Body of pancreas (tissue), 4 donors: ENCODE results near the gene NPTXR. TPM values are rescaled to one million over a fixed set of nuclear protein-coding genes. Genes with fewer than 3 reads are reported as not detected.
A peak's percentile ranks its signal among the peaks of the same experiment; 100 is the strongest.

Experiments used
- ATAC-seq: fragments of 150-250 bp; one replicate; pipeline ENCODE4 v1.9.1; 2016
- DNase-seq, 4 donors: peaks; one replicate each; pipeline ENCODE4 v3.0.0-alpha.2; 2019
- H3K27ac ChIP-seq, 4 donors: fragments of 200-600 bp; sonication (generic); 1 replicate in 3 of 4; 2 replicates in 1 of 4; pipeline versions ENCODE4 v1.5.1 to v1.6.1; 2016 to 2019; ENCODE audit warnings: mild to moderate bottlenecking in 1 of 4, mixed read lengths in 1 of 4, moderate library complexity in 1 of 4
- H3K27me3 ChIP-seq, 2 donors: fragments of 200-600 bp; sonication (generic); one replicate each; pipeline ENCODE4 v1.6.0; 2016; ENCODE audit warnings: mild to moderate bottlenecking in 1 of 2
- H3K36me3 ChIP-seq, 2 donors: fragments of 200-600 bp; sonication (generic); replicated peaks in 1 of 2; 2 replicates each; pipeline ENCODE4 v1.5.1; 2016; ENCODE audit warnings: low read depth in 2 of 2; ENCODE audit not compliant: insufficient read depth in 1 of 2
- H3K4me1 ChIP-seq: fragments of 200-600 bp; sonication (generic); one replicate; pipeline ENCODE4 v1.6.0; 2016
- H3K4me3 ChIP-seq, 2 donors: fragments of 200-600 bp; sonication (generic); 1 replicate in 1 of 2; 2 replicates in 1 of 2; pipeline ENCODE4 v1.5.1; 2016 to 2019
- H3K9me3 ChIP-seq, 3 donors: fragments of 200-600 bp; sonication (generic); 1 replicate in 2 of 3; 2 replicates in 1 of 3; pipeline ENCODE4 v1.5.1; 2016
- POLR2A ChIP-seq, 3 donors: fragments of 450-650 bp; IDR thresholded peaks; one replicate each; pipeline ENCODE4 v1.6.1; 2016; ENCODE audit warnings: antibody characterized with exemption in 3 of 3, mild to moderate bottlenecking in 2 of 3
- WGBS, 2 donors: methylation state at CpG; one replicate each; pipeline ENCODE4 v1.1.5; 2017; 5-methylcytosine and 5-hydroxymethylcytosine counted together
- intact Hi-C: fragments of 100-400 bp; cut with DNase I; formaldehyde crosslinking; loops from one replicate; pipeline ENCODE4 v1.15.1; 2023
- total RNA-seq, 2 donors: library from RNA; depleted of rRNA; stranded (reverse); fragments of >200 nt; gene quantifications; one replicate each; pipeline ENCODE4 v1.1.0, GENCODE V29; 2016
- TF ChIP-seq, protein P1 (sequence below), 7 experiments: fragments of 450-650 bp in 4 of 7; fragments of 200-600 bp in 3 of 7; sonication (generic) in 3 of 7; IDR thresholded peaks; one replicate each; pipeline ENCODE4 v1.5.1; 2016 to 2019; ENCODE audit warnings: antibody characterized with exemption in 7 of 7

NPTXR gene
- total RNA-seq, 2 donors from 2014 or later = 6.0 to 10.5 TPM

DNA sequence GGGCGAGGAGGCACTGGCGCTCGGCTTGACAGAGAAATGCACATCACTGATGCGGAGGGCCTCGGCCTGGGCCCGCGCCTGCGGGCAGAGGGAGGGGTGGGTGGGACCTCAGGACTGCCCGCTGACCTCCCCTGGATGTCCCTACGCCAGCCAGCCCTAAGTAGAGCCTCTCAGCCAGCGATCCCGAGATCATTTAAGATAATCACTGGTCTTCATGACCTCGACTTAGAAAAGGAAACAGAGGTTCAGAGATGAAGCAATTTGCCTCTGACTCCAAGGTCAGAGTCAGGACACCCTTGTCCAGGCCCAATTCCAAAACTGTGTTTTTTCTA, 23.3 kb upstream of the NPTXR start:
- no peak for TF ChIP-seq POLR2A (IDR thresholded peaks at IDR 0.05)
- TF ChIP-seq, protein P1, sequence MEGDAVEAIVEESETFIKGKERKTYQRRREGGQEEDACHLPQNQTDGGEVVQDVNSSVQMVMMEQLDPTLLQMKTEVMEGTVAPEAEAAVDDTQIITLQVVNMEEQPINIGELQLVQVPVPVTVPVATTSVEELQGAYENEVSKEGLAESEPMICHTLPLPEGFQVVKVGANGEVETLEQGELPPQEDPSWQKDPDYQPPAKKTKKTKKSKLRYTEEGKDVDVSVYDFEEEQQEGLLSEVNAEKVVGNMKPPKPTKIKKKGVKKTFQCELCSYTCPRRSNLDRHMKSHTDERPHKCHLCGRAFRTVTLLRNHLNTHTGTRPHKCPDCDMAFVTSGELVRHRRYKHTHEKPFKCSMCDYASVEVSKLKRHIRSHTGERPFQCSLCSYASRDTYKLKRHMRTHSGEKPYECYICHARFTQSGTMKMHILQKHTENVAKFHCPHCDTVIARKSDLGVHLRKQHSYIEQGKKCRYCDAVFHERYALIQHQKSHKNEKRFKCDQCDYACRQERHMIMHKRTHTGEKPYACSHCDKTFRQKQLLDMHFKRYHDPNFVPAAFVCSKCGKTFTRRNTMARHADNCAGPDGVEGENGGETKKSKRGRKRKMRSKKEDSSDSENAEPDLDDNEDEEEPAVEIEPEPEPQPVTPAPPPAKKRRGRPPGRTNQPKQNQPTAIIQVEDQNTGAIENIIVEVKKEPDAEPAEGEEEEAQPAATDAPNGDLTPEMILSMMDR (IDR thresholded peaks at IDR 0.05) = no peak
- Histone ChIP-seq H3K36me3 (peaks cover 0 to 2% of the 10 kb centered on the region in 2 donors), H3K27ac (no peak overlapping the region), H3K4me1 (peaks cover 50% of the 10 kb centered on the region), H3K4me3 (no peak overlapping the region), H3K27me3 (no peaks in the 10 kb centered on the region), H3K9me3 (no peaks in the 10 kb centered on the region)
- WGBS, 2 donors = 82 to 86% methylated on average over 4 to 13 of the region's 13 CpGs
- intact Hi-C loops = loop anchor here (5.0 kb wide), 1 partner anchor 255 kb away; no protein-coding TSS in a partner anchor
- DNase-seq (no peak), ATAC-seq (no peak)

DNA sequence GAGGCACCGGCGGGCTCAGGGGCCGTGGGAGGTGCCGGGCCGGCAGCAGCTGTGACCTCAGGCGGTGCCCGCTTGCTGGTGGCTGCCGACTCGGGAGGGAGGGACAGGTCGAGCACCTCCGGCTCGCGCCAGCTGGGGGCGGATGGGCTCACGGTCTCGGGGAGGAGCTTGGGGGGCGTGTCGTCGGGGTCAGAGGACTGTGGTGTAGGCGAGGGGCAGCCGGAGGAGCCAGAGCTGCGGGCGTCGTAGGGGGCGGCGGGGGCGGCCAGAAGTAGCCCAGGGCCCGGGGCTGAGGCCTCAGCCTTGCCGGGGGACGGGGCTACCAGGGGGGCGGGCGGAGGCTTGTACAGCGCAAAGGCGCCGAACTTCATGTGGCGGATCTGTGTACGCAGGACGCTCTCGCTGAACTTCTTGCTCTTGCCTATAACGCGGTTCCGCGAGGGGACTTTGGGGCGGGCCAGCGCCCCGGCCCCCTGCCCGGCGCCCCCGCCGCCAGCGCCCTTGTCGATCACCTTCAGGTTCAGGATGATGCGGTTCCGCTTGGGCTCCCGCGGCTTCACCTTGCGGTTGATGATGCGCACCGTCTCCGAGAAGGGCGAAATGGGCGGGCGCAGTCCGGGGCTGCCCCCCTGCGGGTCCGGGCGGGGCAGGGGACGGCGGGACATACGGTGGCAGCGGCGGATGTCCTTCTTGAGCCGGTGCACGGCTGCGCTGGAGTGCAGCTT, 22.7 kb upstream of the NPTXR start:
- no peaks in the 10 kb centered on the region for H3K9me3 ChIP-seq
- peaks cover 0 to 2% of the 10 kb centered on the region in 2 donors for H3K36me3 ChIP-seq
- no peak overlapping the region for H3K4me3 ChIP-seq
- DNase-seq = no peak
- intact Hi-C loops = loop anchor here (5.0 kb wide), 1 partner anchor 256 kb away; no protein-coding TSS in a partner anchor
- WGBS, 2 donors = 82 to 84% methylated on average over 34 to 43 of the region's 75 CpGs
- H3K27ac ChIP-seq = no peak overlapping the region
- peaks cover 50% of the 10 kb centered on the region for H3K4me1 ChIP-seq
- H3K27me3 ChIP-seq = no peaks in the 10 kb centered on the region
- ATAC-seq = no peak
- TF ChIP-seq, protein P1 (IDR thresholded peaks at IDR 0.05) = no peak
- TF ChIP-seq POLR2A (IDR thresholded peaks at IDR 0.05) = no peak

DNA sequence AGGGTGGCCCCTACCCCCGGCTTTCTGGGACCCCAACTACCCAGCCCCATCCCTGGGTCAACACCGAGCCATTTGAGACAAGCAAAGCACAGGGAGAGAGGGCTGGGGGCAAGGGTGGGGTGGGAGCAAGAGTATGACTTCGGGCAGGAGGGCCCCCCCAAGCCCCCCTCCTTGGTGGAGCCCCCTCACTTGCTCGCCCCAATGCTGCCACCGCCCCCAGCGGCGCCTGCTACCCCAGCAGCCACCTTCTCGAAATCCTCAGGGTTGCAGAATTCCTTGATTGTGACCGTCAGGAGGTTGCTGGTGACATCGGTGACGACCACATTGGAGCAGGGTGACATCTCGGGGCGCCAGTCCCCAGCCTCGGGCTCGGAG, 22.2 kb upstream of the NPTXR start:
- Histone ChIP-seq H3K36me3 (peaks cover 0 to 2% of the 10 kb centered on the region in 2 donors), H3K4me1 (peaks cover 46% of the 10 kb centered on the region), H3K9me3 (no peaks in the 10 kb centered on the region), H3K27me3 (no peaks in the 10 kb centered on the region), H3K4me3 (no peak overlapping the region), H3K27ac (no peak overlapping the region)
- no peak for DNase-seq
- intact Hi-C loops = loop anchor here (5.0 kb wide), 1 partner anchor 256 kb away; no protein-coding TSS in a partner anchor
- ATAC-seq = no peak
- TF ChIP-seq POLR2A (IDR thresholded peaks at IDR 0.05) = no peak
- TF ChIP-seq, protein P1 (IDR thresholded peaks at IDR 0.05) = no peak
- 80% methylated on average over 14 of the region's 15 CpGs; no CpG with 5 or more reads in 1 of the 2 donors for WGBS, 2 donors

DNA sequence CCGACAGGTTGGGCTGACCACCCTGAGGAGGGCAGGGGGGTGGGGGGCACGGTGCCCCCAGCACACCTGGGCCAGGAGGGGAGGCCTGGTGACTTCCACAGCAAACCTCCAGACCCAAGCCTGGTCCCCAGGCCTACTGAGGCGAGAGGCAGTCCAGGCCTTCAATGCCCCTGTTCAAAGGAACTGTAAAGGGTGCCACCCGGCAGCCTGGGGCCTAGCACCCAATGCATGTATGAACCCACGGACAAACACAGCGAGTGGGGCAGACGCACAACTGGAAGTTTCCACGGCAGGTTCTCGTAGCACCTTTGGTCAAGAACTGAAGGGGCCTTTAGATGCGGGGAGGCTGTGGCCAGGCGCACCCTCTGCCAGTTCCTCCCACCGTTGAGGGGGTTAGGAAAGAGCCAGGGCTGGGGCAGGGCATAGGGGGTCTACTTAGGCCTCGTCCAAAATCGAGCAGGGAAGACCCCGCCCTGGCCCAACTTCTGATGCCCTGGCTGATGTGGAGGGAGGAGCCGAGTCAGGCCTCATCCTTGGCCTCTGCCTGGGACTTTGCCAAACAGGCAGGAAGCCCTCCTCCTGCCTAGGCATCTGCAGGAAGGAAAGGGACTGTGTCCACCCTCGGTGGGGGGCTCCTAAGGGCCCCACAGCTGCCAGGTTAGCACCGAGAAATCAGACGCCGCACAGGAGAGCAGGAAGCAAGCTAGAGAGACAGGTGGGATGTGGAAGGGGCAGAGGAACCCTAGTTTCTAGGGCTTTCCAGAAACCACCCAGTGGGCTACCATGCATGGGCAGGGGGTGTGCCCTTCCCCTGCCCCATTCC, 21.6 kb upstream of the NPTXR start:
- Histone ChIP-seq H3K36me3 (peaks cover 0 to 2% of the 10 kb centered on the region in 2 donors), H3K9me3 (no peaks in the 10 kb centered on the region), H3K27ac (peak overlapping the region in 3 of 4 donors; percentile 30 to 70 (median 59)), H3K4me3 (no peak overlapping the region), H3K4me1 (peaks cover 40% of the 10 kb centered on the region), H3K27me3 (no peaks in the 10 kb centered on the region)
- intact Hi-C loops = loop anchor here (5.0 kb wide), 1 partner anchor 257 kb away; no protein-coding TSS in a partner anchor
- no peak for TF ChIP-seq POLR2A (IDR thresholded peaks at IDR 0.05)
- no peak for DNase-seq
- no peak for ATAC-seq
- WGBS, 2 donors = 77 to 81% methylated on average over 15 to 20 of the region's 20 CpGs
